Stomach (tissue), 9 donors: Measurements from ENCODE around the gene PDE8B. TPM values are rescaled to one million over a fixed set of nuclear protein-coding genes. Genes with fewer than 3 reads are reported as not detected.
A peak's percentile ranks its signal among the peaks of the same experiment; 100 is the strongest.

Source experiments
- DNase-seq, 2 donors: peaks; one replicate each; pipeline versions ENCODE4 v3.0.0 to v3.0.0-alpha.2; 2013 to 2019
- H3K27ac ChIP-seq, 5 donors: fragments of 200-600 bp in 4 of 5; sonication (generic) in 4 of 5; one replicate each; pipeline ENCODE4 v1.5.1; 2013 to 2019; ENCODE audit warnings: mild to moderate bottlenecking in 1 of 5, moderate library complexity in 1 of 5
- H3K27me3 ChIP-seq, 3 donors: fragments of 200-600 bp; sonication (generic); one replicate each; pipeline ENCODE4 v1.5.1; 2017 to 2019; ENCODE audit warnings: mixed run types in 1 of 3
- H3K36me3 ChIP-seq, 4 donors: fragments of 200-600 bp; sonication (generic); 1 replicate in 3 of 4; 2 replicates in 1 of 4; pipeline ENCODE4 v1.5.1; 2016 to 2019
- H3K4me1 ChIP-seq, 4 donors: fragments of 200-600 bp; sonication (generic); one replicate each; pipeline ENCODE4 v1.5.1; 2016 to 2019
- H3K4me3 ChIP-seq, 4 donors: fragments of 200-600 bp; sonication (generic) in 3 of 4; one replicate each; pipeline ENCODE4 v1.5.1; 2016 to 2019; ENCODE audit warnings: mild to moderate bottlenecking in 1 of 4
- H3K9me3 ChIP-seq, 4 donors: fragments of 200-600 bp; sonication (generic); one replicate each; pipeline ENCODE4 v1.5.1; 2016 to 2019
- CTCF ChIP-seq, 7 experiments: fragments of 450-650 bp in 4 of 7; fragments of 200-600 bp in 3 of 7; sonication (generic) in 3 of 7; IDR thresholded peaks; one replicate each; pipeline ENCODE4 v1.5.1; 2016 to 2019; ENCODE audit warnings: antibody characterized with exemption in 7 of 7, control low read depth in 2 of 7, mild to moderate bottlenecking in 1 of 7
- EP300 ChIP-seq: sonication (generic); formaldehyde crosslinking; IDR thresholded peaks from one replicate; pipeline ENCODE4 v1.6.1; 2017; ENCODE audit warnings: antibody characterized with exemption
- POLR2A ChIP-seq, 4 donors: fragments of 450-650 bp; IDR thresholded peaks; one replicate each; pipeline ENCODE4 v1.6.1; 2016; ENCODE audit warnings: antibody characterized with exemption in 4 of 4, control low read depth in 2 of 4, mild to moderate bottlenecking in 1 of 4, moderate library complexity in 1 of 4
- POLR2AphosphoS5 ChIP-seq, 3 donors: sonication (generic); formaldehyde crosslinking; IDR thresholded peaks; one replicate each; pipeline ENCODE4 v1.6.1; 2016; ENCODE audit warnings: antibody characterized with exemption in 3 of 3
- WGBS, 5 donors: extraction: QIAGEN DNeasy Blood & Tissue Kit in 3 of 5; methylation state at CpG; one replicate each; pipeline versions ENCODE4 v1.1.5 to v1.1.7; 2013 to 2018; 5-methylcytosine and 5-hydroxymethylcytosine counted together
- intact Hi-C: fragments of 100-400 bp; cut with DNase I; formaldehyde crosslinking; loops from one replicate; pipeline ENCODE4 v1.15.1; 2023; ENCODE audit warnings: low total_unique reads
- polyA plus RNA-seq, 3 donors: library from polyadenylated mRNA; stranded (reverse); fragments of 200-250 nt; gene quantifications; one replicate each; pipeline ENCODE4 v1.2.3, GENCODE V29; 2013
- total RNA-seq, 5 donors: library from RNA; depleted of rRNA; stranded (reverse); fragments of >200 nt; gene quantifications; one replicate each; pipeline versions ENCODE4 v1.1.0 to v1.2.3, GENCODE V29; 2014 to 2016
- donor health status: healthy with polysubstance abuse.
- donor health status: Bipolar disorder and iron deficiency.
- donor health status: healthy.

PDE8B gene
- total and polyA plus RNA-seq, 8 donors: 0.56 to 243 (median 3.5) TPM; not detected in 1

- Histone ChIP-seq H3K4me3 (no peak overlapping the region), H3K9me3 (no peaks in the 10 kb centered on the region), H3K36me3 (no peaks in the 10 kb centered on the region), H3K27me3 (no peaks in the 10 kb centered on the region), H3K4me1 (peaks cover 0 to 21% (median 5%) of the 10 kb centered on the region in 4 donors), H3K27ac (peak overlapping the region in 1 of 5 donors; percentile 44)
- intact Hi-C loops: no loop called here
- TF ChIP-seq POLR2A (IDR thresholded peaks at IDR 0.05) (no peak), POLR2AphosphoS5 (IDR thresholded peaks at IDR 0.05) (no peak), CTCF (IDR thresholded peaks at IDR 0.05) (no peak), EP300 (no peak)
- DNase-seq: peak in 1 of 2 donors; percentile 34
- 42 to 62% (median 52%) methylated on average over 2 of the region's 2 CpGs for WGBS, 5 donors
Measured at GRCh38 chr5:77389746-77390145, 179.3 kb downstream of the PDE8B start.

DNA sequence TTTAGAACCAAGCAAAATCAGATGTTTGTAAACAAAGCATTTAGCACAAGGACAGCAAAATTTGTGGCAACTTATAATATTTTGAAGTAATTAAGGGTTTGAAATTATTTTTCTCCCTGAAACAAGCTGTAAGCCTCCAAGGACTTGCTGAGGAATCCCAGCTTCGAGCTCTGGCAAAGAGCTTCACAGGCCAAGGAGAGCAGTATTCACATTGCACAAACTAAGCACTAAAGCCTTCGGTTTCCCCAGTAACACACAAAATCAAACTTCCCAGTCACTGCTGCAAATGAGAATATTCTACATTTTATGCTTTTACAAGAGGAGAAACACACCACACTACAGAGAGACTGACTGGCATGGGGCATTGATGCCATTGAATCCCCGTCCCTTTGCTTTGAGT is 179.7 kb downstream of the PDE8B start:
- no peaks in the 10 kb centered on the region for H3K9me3 ChIP-seq
- intact Hi-C loops: no loop called here
- H3K36me3 ChIP-seq: no peaks in the 10 kb centered on the region
- H3K4me1 ChIP-seq: peaks cover 0 to 21% (median 5%) of the 10 kb centered on the region in 4 donors
- H3K27me3 ChIP-seq: no peaks in the 10 kb centered on the region
- no peak for TF ChIP-seq EP300
- no peak for TF ChIP-seq POLR2AphosphoS5 (IDR thresholded peaks at IDR 0.05)
- no peak for TF ChIP-seq CTCF (IDR thresholded peaks at IDR 0.05)
- TF ChIP-seq POLR2A (IDR thresholded peaks at IDR 0.05): no peak
- 62 to 85% (median 80%) methylated on average over 3 of the region's 3 CpGs for WGBS, 5 donors
- no peak overlapping the region for H3K4me3 ChIP-seq
- DNase-seq: peak in 1 of 2 donors; percentile 69
- H3K27ac ChIP-seq: peak overlapping the region in 1 of 5 donors; percentile 44

GRCh38 chr5:77390795-77391194 is 180.3 kb downstream of the PDE8B start:
- intact Hi-C loops: no loop called here
- no peaks in the 10 kb centered on the region for H3K9me3 ChIP-seq
- no peak for DNase-seq
- WGBS, 5 donors: 68 to 88% (median 75%) methylated on average over 2 of the region's 2 CpGs
- TF ChIP-seq POLR2A (IDR thresholded peaks at IDR 0.05) (no peak), POLR2AphosphoS5 (IDR thresholded peaks at IDR 0.05) (no peak), EP300 (no peak), CTCF (IDR thresholded peaks at IDR 0.05) (no peak)
- peak overlapping the region in 1 of 5 donors; percentile 44 for H3K27ac ChIP-seq
- H3K4me1 ChIP-seq: peaks cover 0 to 21% (median 5%) of the 10 kb centered on the region in 4 donors
- no peak overlapping the region for H3K4me3 ChIP-seq
- H3K27me3 ChIP-seq: no peaks in the 10 kb centered on the region
- no peaks in the 10 kb centered on the region for H3K36me3 ChIP-seq

DNA sequence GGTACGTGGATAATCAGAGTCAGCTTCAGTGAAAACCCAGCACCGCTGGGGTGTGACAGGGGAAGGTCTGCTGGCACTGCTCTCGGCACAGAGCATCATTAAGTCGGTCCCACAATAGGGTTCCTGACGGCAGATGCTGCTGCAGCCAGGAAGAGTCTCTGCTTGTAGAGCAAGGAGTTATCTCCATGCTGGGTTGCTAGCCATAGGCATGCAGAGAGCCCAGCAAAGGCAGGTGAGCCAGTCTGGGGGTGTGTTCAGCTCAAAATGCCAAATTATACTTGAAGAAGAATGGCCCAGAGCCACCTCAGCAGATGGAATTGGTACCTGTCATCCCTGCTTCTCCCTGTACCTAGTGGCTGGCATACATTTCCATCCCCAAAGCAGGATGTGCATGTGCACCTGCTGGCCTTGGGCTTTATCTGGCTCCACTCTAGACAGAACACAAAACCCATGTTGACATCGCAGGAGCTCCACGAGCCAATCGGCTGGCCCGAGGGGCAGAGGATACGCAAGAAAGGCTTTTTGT is 180.8 kb downstream of the PDE8B start:
- H3K36me3 ChIP-seq: no peaks in the 10 kb centered on the region
- TF ChIP-seq POLR2AphosphoS5 (IDR thresholded peaks at IDR 0.05) (no peak), EP300 (no peak), CTCF (IDR thresholded peaks at IDR 0.05) (no peak), POLR2A (IDR thresholded peaks at IDR 0.05) (no peak)
- no peaks in the 10 kb centered on the region for H3K27me3 ChIP-seq
- peaks cover 0 to 21% (median 5%) of the 10 kb centered on the region in 4 donors for H3K4me1 ChIP-seq
- H3K27ac ChIP-seq: peak overlapping the region in 1 of 5 donors; percentile 9
- H3K4me3 ChIP-seq: no peak overlapping the region
- intact Hi-C loops: no loop called here
- no peaks in the 10 kb centered on the region for H3K9me3 ChIP-seq
- WGBS, 5 donors: 90 to 95% (median 92%) methylated on average over 10 of the region's 10 CpGs
- DNase-seq: no peak
